ENCODE results near the gene IGDCC3.

Gene IGDCC3

GRCh38 chr15:65302061-65302460 is 75.7 kb downstream of the IGDCC3 start:
- in situ Hi-C loops (cut with MboI; ENCODE audit: low sequenced_read_pairs): no loop called here

GRCh38 chr15:65300924-65301441 is 76.8 kb downstream of the IGDCC3 start:
- in situ Hi-C loops (cut with MboI; ENCODE audit: low sequenced_read_pairs): no loop called here

- in situ Hi-C loops (cut with MboI; ENCODE audit: low sequenced_read_pairs): no loop called here
Observed at GRCh38 chr15:65298731-65299130, 79.1 kb downstream of the IGDCC3 start.

- in situ Hi-C loops (cut with MboI; ENCODE audit: low sequenced_read_pairs): no loop called here
Observed at GRCh38 chr15:65292938-65293518, 84.8 kb downstream of the IGDCC3 start.

- in situ Hi-C loops (cut with MboI; ENCODE audit: low sequenced_read_pairs): no loop called here
Observed at GRCh38 chr15:65290228-65290627, 87.6 kb downstream of the IGDCC3 start.

GRCh38 chr15:65289261-65289854 is 88.4 kb downstream of the IGDCC3 start:
- in situ Hi-C loops (cut with MboI; ENCODE audit: low sequenced_read_pairs): no loop called here

- in situ Hi-C loops (cut with MboI; ENCODE audit: low sequenced_read_pairs): no loop called here
Observed at GRCh38 chr15:65287520-65287855, 90.3 kb downstream of the IGDCC3 start.

- in situ Hi-C loops (cut with MboI; ENCODE audit: low sequenced_read_pairs): no loop called here
Observed at GRCh38 chr15:65286704-65287519, 90.9 kb downstream of the IGDCC3 start, which contains the start of gene PARP16. Gene PARP16 (minus strand): TSS chr15:65286883. CDS start chr15:65286426, 457 bp downstream.

GRCh38 chr15:65286069-65286703 is 91.6 kb downstream of the IGDCC3 start:
- in situ Hi-C loops (cut with MboI; ENCODE audit: low sequenced_read_pairs): no loop called here

GRCh38 chr15:65285291-65286068 is 92.3 kb downstream of the IGDCC3 start:
- in situ Hi-C loops (cut with MboI; ENCODE audit: low sequenced_read_pairs): no loop called here

GRCh38 chr15:65278480-65278879 is 99.3 kb downstream of the IGDCC3 start:
- in situ Hi-C loops (cut with MboI; ENCODE audit: low sequenced_read_pairs): no loop called here
